GM23248 (cell line): ENCODE results near the gene CEP78. TPM values are rescaled to one million over a fixed set of nuclear protein-coding genes. Genes with fewer than 3 reads are reported as not detected.
"Not testable (repeated sequence)": the region's sequence is repeated elsewhere in the genome, so short reads cannot be mapped to it uniquely, and the experiment has no call there.

ENCODE experiments used
- DNase-seq: peaks from one replicate; pipeline ENCODE4 v3.0.0-alpha.2; 2015
- H2AFZ ChIP-seq: fragments of 200-600 bp; sonication (generic); 2 replicates; pipeline ENCODE4 v1.6.1; 2016; ENCODE audit warnings: antibody characterized with exemption
- H3F3A ChIP-seq: fragments of 200-600 bp; sonication (generic); 2 replicates; pipeline ENCODE4 v1.6.1; 2016; ENCODE audit warnings: mild to moderate bottlenecking, antibody characterized with exemption, mixed run types; ENCODE audit not compliant: insufficient read depth
- H3K27ac ChIP-seq: fragments of 200-600 bp; sonication (generic); 2 replicates; pipeline ENCODE4 v1.5.1; 2016; ENCODE audit warnings: mild to moderate bottlenecking
- H3K27me3 ChIP-seq: fragments of 200-600 bp; sonication (generic); replicated peaks from 2 replicates; pipeline ENCODE4 v1.6.1; 2016; ENCODE audit warnings: mild to moderate bottlenecking; ENCODE audit not compliant: insufficient read depth
- H3K36me3 ChIP-seq: fragments of 200-600 bp; sonication (generic); 2 replicates; pipeline ENCODE4 v1.6.1; 2016; ENCODE audit warnings: low read depth, mild to moderate bottlenecking
- H3K4me1 ChIP-seq: fragments of 200-600 bp; sonication (generic); 2 replicates; pipeline ENCODE4 v1.6.1; 2016; ENCODE audit warnings: mild to moderate bottlenecking; ENCODE audit not compliant: insufficient read depth
- H3K4me2 ChIP-seq: fragments of 200-600 bp; sonication (generic); one replicate; pipeline ENCODE4 v1.6.1; 2016; ENCODE audit warnings: mild to moderate bottlenecking; ENCODE audit not compliant: unreplicated experiment
- H3K4me3 ChIP-seq: fragments of 200-600 bp; sonication (generic); 2 replicates; pipeline ENCODE4 v1.5.1; 2016; ENCODE audit warnings: mild to moderate bottlenecking
- H3K79me2 ChIP-seq: fragments of 200-600 bp; sonication (generic); 2 replicates; pipeline ENCODE4 v1.6.1; 2016; ENCODE audit warnings: mild to moderate bottlenecking; ENCODE audit not compliant: insufficient read depth
- H3K9ac ChIP-seq: fragments of 200-600 bp; sonication (generic); 2 replicates; pipeline ENCODE4 v1.6.1; 2016; ENCODE audit warnings: mild to moderate bottlenecking
- H3K9me2 ChIP-seq: fragments of 200-600 bp; sonication (generic); 2 replicates; pipeline ENCODE4 v1.6.1; 2016; ENCODE audit warnings: mixed run types, mild to moderate bottlenecking, moderate library complexity; ENCODE audit not compliant: insufficient read depth
- H3K9me3 ChIP-seq: fragments of 200-600 bp; sonication (generic); one replicate; pipeline ENCODE4 v1.6.1; 2017; ENCODE audit warnings: low read depth
- H4K20me1 ChIP-seq: fragments of 200-600 bp; sonication (generic); 2 replicates; pipeline ENCODE4 v1.6.0; 2016; ENCODE audit not compliant: insufficient read depth
- EZH2 ChIP-seq: fragments of 200-600 bp; sonication (generic); IDR thresholded peaks from 2 replicates; pipeline ENCODE4 v1.6.1; 2018; ENCODE audit warnings: antibody characterized with exemption, mild to moderate bottlenecking; ENCODE audit not compliant: insufficient read depth, poor library complexity, severe bottlenecking
- EZH2phosphoT487 ChIP-seq: fragments of 200-600 bp; sonication (generic); IDR thresholded peaks from 2 replicates; pipeline ENCODE4 v1.6.1; 2018; ENCODE audit warnings: antibody characterized with exemption, moderate library complexity, mild to moderate bottlenecking, low read depth; ENCODE audit not compliant: insufficient read depth
- WGBS, 2 experiments: methylation state at CpG; one replicate each; pipeline ENCODE4 v1.1.6; 2015 to 2017; ENCODE audit warnings: low lambda C conversion rate in 2 of 2, low coverage in 1 of 2; ENCODE audit errors: missing lambda C conversion rate in 2 of 2; 5-methylcytosine and 5-hydroxymethylcytosine counted together
- in situ Hi-C: fragments of 300-500 bp; cut with MboI; formaldehyde crosslinking; loops from 2 replicates; pipeline ENCODE4 v1.15.0; 2020
- polyA plus RNA-seq: library from polyadenylated mRNA; unstranded; fragments of >200 nt; fragmentation: Nextera tagmentation; extraction: Ambion mirVana; gene quantifications from 2 replicates; pipeline ENCODE4 v1.2.1, GENCODE V29; 2016
- total RNA-seq: library from RNA; depleted of rRNA; stranded (reverse); fragments of >200 nt; shearing (Covaris generic); gene quantifications from 2 replicates; pipeline ENCODE4 v1.2.3, GENCODE V29; 2014

Gene CEP78
- total and polyA plus RNA-seq, 2 experiments from 2014 or later, result 9.1 to 13.8 TPM

- Histone ChIP-seq H4K20me1 (no peaks in the 10 kb centered on the region), H3K9me3 (no peaks in the 10 kb centered on the region), H3K9me2 (no peaks in the 10 kb centered on the region), H3K4me1 (no peaks in the 10 kb centered on the region), H3K27me3 (0 out of 2 replicates have a peak, but pooled peaks cover 4% of the 10 kb centered on the region), H3K9ac (no peak overlapping the region), H3K36me3 (no peaks in the 10 kb centered on the region), H3K4me3 (no peak overlapping the region), H3K79me2 (no peaks in the 10 kb centered on the region), H3K27ac (no peak overlapping the region), H2AFZ (no peak overlapping the region), H3K4me2 (no peak overlapping the region), H3F3A (no peaks in the 10 kb centered on the region)
- TF ChIP-seq EZH2phosphoT487 (no peak), EZH2 (no peak)
- WGBS, 2 experiments, result 66 to 67% methylated on average over 5 of the region's 5 CpGs
- in situ Hi-C loops, result no loop called here
- no peak for DNase-seq
These were observed 46.4 kb upstream of the CEP78 start for GRCh38 chr9:78189461-78189860.

GRCh38 chr9:78191931-78192330, 43.9 kb upstream of the CEP78 start:
- Histone ChIP-seq H4K20me1 (no peaks in the 10 kb centered on the region), H3K27me3 (0 out of 2 replicates have a peak, but pooled peaks cover 4% of the 10 kb centered on the region), H3K27ac (no peak overlapping the region), H3K4me1 (no peaks in the 10 kb centered on the region), H3K9me2 (no peaks in the 10 kb centered on the region), H3K79me2 (no peaks in the 10 kb centered on the region), H3K4me3 (no peak overlapping the region), H2AFZ (no peak overlapping the region), H3F3A (no peaks in the 10 kb centered on the region), H3K9me3 (no peaks in the 10 kb centered on the region), H3K36me3 (no peaks in the 10 kb centered on the region), H3K9ac (no peak overlapping the region), H3K4me2 (no peak overlapping the region)
- no peak for DNase-seq
- TF ChIP-seq EZH2phosphoT487, result no peak
- no peak for TF ChIP-seq EZH2
- in situ Hi-C loops, result no loop called here

- 44 to 59% methylated on average over 1 of the region's 1 CpG for whole genome bisulfite sequencing, 2 experiments
- DNase-seq, result no peak
- Histone ChIP-seq H3K4me3 (no peak overlapping the region), H4K20me1 (no peaks in the 10 kb centered on the region), H3K9me3 (no peaks in the 10 kb centered on the region), H3F3A (no peaks in the 10 kb centered on the region), H3K79me2 (no peaks in the 10 kb centered on the region), H3K4me1 (no peaks in the 10 kb centered on the region), H3K9ac (no peak overlapping the region), H3K27me3 (no peaks in the 10 kb centered on the region; the same call in 1 of the 2 replicates), H3K27ac (no peak overlapping the region), H3K9me2 (no peaks in the 10 kb centered on the region), H3K4me2 (no peak overlapping the region), H2AFZ (no peak overlapping the region), H3K36me3 (no peaks in the 10 kb centered on the region)
- in situ Hi-C loops, result no loop called here
- no peak for TF ChIP-seq EZH2
- TF ChIP-seq EZH2phosphoT487, result no peak
These were observed 39.6 kb upstream of the CEP78 start for GRCh38 chr9:78196258-78196657.

GRCh38 chr9:78201158-78201777, 34.6 kb upstream of the CEP78 start:
- H3K79me2 ChIP-seq, H4K20me1 ChIP-seq, DNase-seq, in situ Hi-C loops, H3K9me3 ChIP-seq, H3K27me3 ChIP-seq, H3K9me2 ChIP-seq, H3K27ac ChIP-seq, H3K4me2 ChIP-seq, H3K9ac ChIP-seq, H3K4me1 ChIP-seq, H3K4me3 ChIP-seq, H2AFZ ChIP-seq, H3K36me3 ChIP-seq, H3F3A ChIP-seq: not testable (repeated sequence)
- WGBS, 2 experiments, result 56% methylated on average over 16 of the region's 16 CpGs

DNA sequence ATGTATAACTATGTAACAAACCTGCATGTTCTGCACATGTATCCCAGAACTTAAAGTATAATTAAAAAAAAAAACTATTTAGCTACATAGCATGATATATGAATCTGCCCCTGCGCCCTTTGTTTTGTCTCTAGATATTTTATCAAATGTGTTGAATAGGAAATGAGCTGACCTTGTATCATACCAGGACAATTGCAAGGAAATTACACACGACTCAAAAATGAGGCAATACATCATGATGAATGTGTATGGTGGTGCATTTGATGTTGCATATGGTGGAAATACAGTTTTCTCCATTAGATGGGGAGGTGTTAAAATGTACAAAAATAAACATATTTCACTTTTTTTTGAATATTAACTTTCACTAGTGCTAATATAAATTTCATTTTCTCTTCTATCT, 28.6 kb upstream of the CEP78 start:
- Histone ChIP-seq H3K4me1 (no peaks in the 10 kb centered on the region), H3K4me2 (no peak overlapping the region), H3K27me3 (0 out of 2 replicates have a peak, but pooled peaks cover 2% of the 10 kb centered on the region), H3K27ac (no peak overlapping the region), H3K9me3 (no peaks in the 10 kb centered on the region), H3K79me2 (no peaks in the 10 kb centered on the region), H3K9me2 (no peaks in the 10 kb centered on the region), H3K36me3 (no peaks in the 10 kb centered on the region), H3K9ac (no peak overlapping the region), H3F3A (no peaks in the 10 kb centered on the region), H3K4me3 (no peak overlapping the region), H2AFZ (no peak overlapping the region), H4K20me1 (no peaks in the 10 kb centered on the region)
- DNase-seq, result no peak
- in situ Hi-C loops, result no loop called here
- TF ChIP-seq EZH2, result no peak
- no peak for TF ChIP-seq EZH2phosphoT487
- WGBS, 2 experiments, result 38 to 49% methylated on average over 2 of the region's 2 CpGs
